ENCODE measurements around the gene GLYR1.

- no peak for TF ChIP-seq CTCF (IDR thresholded peaks at IDR 0.05)
- TF ChIP-seq EZH2 (IDR thresholded peaks at IDR 0.05) = no peak
These were observed 40.8 kb downstream of the GLYR1 start for GRCh38 chr16:4806280-4806679.
